SK-N-SH (cell line): ENCODE measurements around the gene CYP11A1. TPM values are rescaled to one million over a fixed set of nuclear protein-coding genes. Genes with fewer than 3 reads are reported as not detected.

Source experiments
- CTCF ChIA-PET: fragments of 300-600, 350-600 bp; formaldehyde crosslinking; extraction: SDS; loops from one replicate; lab custom pipeline; 2021; lab: Yijun Ruan, JAX
- POLR2A ChIA-PET: fragments of 350-600 bp; sonication (Branson Sonifier 250); formaldehyde crosslinking; extraction: SDS; loops from one replicate; lab custom pipeline; 2020; ENCODE audit warnings: antibody characterized with exemption, inconsistent platforms; lab: Yijun Ruan, JAX
- DNase-seq: peaks from one replicate; pipeline ENCODE4 v3.0.0; 2012
- H2AFZ ChIP-seq: fragments of 200-600 bp; sonication (generic); 2 replicates; pipeline ENCODE4 v1.8.1; 2016; ENCODE audit warnings: antibody characterized with exemption, mild to moderate bottlenecking, low read depth
- H3F3A ChIP-seq: fragments of 200-600 bp; sonication (generic); replicated peaks from 2 replicates; pipeline ENCODE3; 2016; ENCODE audit warnings: antibody characterized with exemption, mild to moderate bottlenecking; ENCODE audit not compliant: insufficient read depth
- H3K27ac ChIP-seq, 2 experiments: fragments of 200-500 bp in 1 of 2; fragments of 200-600 bp in 1 of 2; sonication (Bioruptor generic) in 1 of 2; sonication (generic), shearing (Covaris generic) in 1 of 2; 2 replicates each; pipeline versions ENCODE4 v1.5.1 to v1.6.1; 2014 to 2016; ENCODE audit warnings: low read depth in 2 of 2, inconsistent platforms in 1 of 2, low read length in 1 of 2, mild to moderate bottlenecking in 1 of 2, mixed read lengths in 1 of 2
- H3K27me3 ChIP-seq: fragments of 200-600 bp; sonication (generic), shearing (Covaris generic); 2 replicates; pipeline ENCODE4 v1.6.1; 2016; ENCODE audit warnings: mixed run types; ENCODE audit not compliant: insufficient read depth
- H3K36me3 ChIP-seq, 2 experiments: fragments of 200-500 bp in 1 of 2; fragments of 200-600 bp in 1 of 2; sonication (Bioruptor generic) in 1 of 2; sonication (generic) in 1 of 2; replicated peaks in 1 of 2; 2 replicates each; pipeline versions ENCODE3 to v1.5.1; 2014 to 2016; ENCODE audit warnings: low read length in 1 of 2, mild to moderate bottlenecking in 1 of 2; ENCODE audit not compliant: insufficient read depth in 2 of 2, control insufficient read depth in 1 of 2
- H3K4me1 ChIP-seq, 2 experiments: fragments of 200-500 bp in 1 of 2; fragments of 200-600 bp in 1 of 2; sonication (Bioruptor generic) in 1 of 2; sonication (generic), shearing (Covaris generic) in 1 of 2; 2 replicates each; pipeline versions ENCODE4 v1.5.1 to v1.6.1; 2014 to 2016; ENCODE audit warnings: low read depth in 1 of 2, low read length in 1 of 2, mixed run types in 1 of 2; ENCODE audit not compliant: insufficient read depth in 2 of 2, control insufficient read depth in 1 of 2
- H3K4me2 ChIP-seq: fragments of 200-600 bp; sonication (generic), shearing (Covaris generic); 2 replicates; pipeline ENCODE4 v1.6.1; 2017; ENCODE audit warnings: mixed run types
- H3K4me3 ChIP-seq, 2 experiments: fragments of 200-500 bp in 1 of 2; fragments of 200-600 bp in 1 of 2; sonication (Bioruptor generic) in 1 of 2; sonication (generic), shearing (Covaris generic) in 1 of 2; 2 replicates each; pipeline versions ENCODE4 v1.5.1 to v1.8.1; 2014 to 2016; ENCODE audit warnings: low read depth in 2 of 2, inconsistent platforms in 1 of 2, low read length in 1 of 2, mild to moderate bottlenecking in 1 of 2, mixed read lengths in 1 of 2, moderate library complexity in 1 of 2
- H3K79me2 ChIP-seq: fragments of 200-600 bp; sonication (generic); 2 replicates; pipeline ENCODE4 v1.8.1; 2017; ENCODE audit warnings: mild to moderate bottlenecking; ENCODE audit not compliant: insufficient read depth
- H3K9ac ChIP-seq: fragments of 200-600 bp; sonication (generic); 2 replicates; pipeline ENCODE4 v1.6.1; 2017; ENCODE audit warnings: mixed run types
- H3K9me2 ChIP-seq: fragments of 200-600 bp; sonication (generic); 2 replicates; pipeline ENCODE4 v1.6.1; 2017; ENCODE audit warnings: mixed run types
- H3K9me3 ChIP-seq: fragments of 200-600 bp; sonication (generic); 2 replicates; pipeline ENCODE4 v1.6.1; 2017; ENCODE audit warnings: mixed run types, mild to moderate bottlenecking, moderate library complexity
- H4K20me1 ChIP-seq: fragments of 200-600 bp; sonication (generic); 2 replicates; pipeline ENCODE4 v1.6.1; 2017; ENCODE audit warnings: mild to moderate bottlenecking, mixed run types; ENCODE audit not compliant: insufficient read depth
- CHD2 ChIP-seq: fragments of 150-350 bp; IDR thresholded peaks from 2 replicates; pipeline ENCODE4 v1.6.1; 2018; ENCODE audit warnings: low read length; ENCODE audit not compliant: partially characterized antibody
- ELF1 ChIP-seq: IDR thresholded peaks from 2 replicates; pipeline ENCODE4 v1.4.0; 2012
- EP300 ChIP-seq, 2 experiments: IDR thresholded peaks; 2 replicates each; pipeline versions ENCODE4 v1.4.0 to v1.6.1; 2012; ENCODE audit warnings: borderline replicate concordance in 1 of 2, low read depth in 1 of 2, low read length in 1 of 2
- FOXJ3 ChIP-seq: sonication (generic); formaldehyde crosslinking; IDR thresholded peaks from 2 replicates; pipeline ENCODE4 v1.5.1; 2020; ENCODE audit warnings: mild to moderate bottlenecking, missing genetic modification reagents
- JUND ChIP-seq: IDR thresholded peaks from 2 replicates; pipeline ENCODE4 v1.4.0; 2012
- MEF2A ChIP-seq: IDR thresholded peaks from 2 replicates; pipeline ENCODE4 v1.4.0; 2012; ENCODE audit warnings: low read depth, borderline replicate concordance
- MXI1 ChIP-seq: IDR thresholded peaks from 2 replicates; pipeline ENCODE4 v1.6.1; 2012; ENCODE audit warnings: mild to moderate bottlenecking, low read depth, low read length, improper control_type of control experiment
- RAD21 ChIP-seq: IDR thresholded peaks from 2 replicates; pipeline ENCODE4 v1.6.1; 2012; ENCODE audit warnings: mild to moderate bottlenecking, low read length
- RCOR1 ChIP-seq: fragments of 150-350 bp; IDR thresholded peaks from 2 replicates; pipeline ENCODE4 v1.6.1; 2017; ENCODE audit warnings: antibody characterized with exemption, low read length
- RXRA ChIP-seq: IDR thresholded peaks from 2 replicates; pipeline ENCODE4 v1.4.0; 2012; ENCODE audit warnings: low read depth, mild to moderate bottlenecking, borderline replicate concordance
- SIN3A ChIP-seq: IDR thresholded peaks from 2 replicates; pipeline ENCODE4 v1.6.1; 2012; ENCODE audit warnings: low read depth, mild to moderate bottlenecking, low read length, moderate library complexity, borderline replicate concordance
- TAF1 ChIP-seq: IDR thresholded peaks from 2 replicates; pipeline ENCODE4 v1.6.1; 2012; ENCODE audit warnings: low read depth, mild to moderate bottlenecking, low read length, moderate library complexity, borderline replicate concordance
- TEAD4 ChIP-seq: IDR thresholded peaks from 2 replicates; pipeline ENCODE4 v1.4.0; 2012; ENCODE audit warnings: mild to moderate bottlenecking, borderline replicate concordance; ENCODE audit not compliant: insufficient read depth
- USF1 ChIP-seq: IDR thresholded peaks from 2 replicates; pipeline ENCODE4 v1.4.0; 2012; ENCODE audit warnings: low read depth, borderline replicate concordance
- WGBS: methylation state at CpG from one replicate; pipeline ENCODE4 v1.1.6; 2017; ENCODE audit warnings: low lambda C conversion rate; 5-methylcytosine and 5-hydroxymethylcytosine counted together
- polyA plus RNA-seq, 3 experiments: library from polyadenylated mRNA; depleted of rRNA; stranded (reverse); fragments of >200 nt; gene quantifications; 2 replicates each; pipeline ENCODE4 v1.2.3, GENCODE V29; 2012

Gene CYP11A1
- polyA plus RNA-seq, 1 of the 3 experiments (the other 2 are of a cell fraction): 0.08 TPM

DNA sequence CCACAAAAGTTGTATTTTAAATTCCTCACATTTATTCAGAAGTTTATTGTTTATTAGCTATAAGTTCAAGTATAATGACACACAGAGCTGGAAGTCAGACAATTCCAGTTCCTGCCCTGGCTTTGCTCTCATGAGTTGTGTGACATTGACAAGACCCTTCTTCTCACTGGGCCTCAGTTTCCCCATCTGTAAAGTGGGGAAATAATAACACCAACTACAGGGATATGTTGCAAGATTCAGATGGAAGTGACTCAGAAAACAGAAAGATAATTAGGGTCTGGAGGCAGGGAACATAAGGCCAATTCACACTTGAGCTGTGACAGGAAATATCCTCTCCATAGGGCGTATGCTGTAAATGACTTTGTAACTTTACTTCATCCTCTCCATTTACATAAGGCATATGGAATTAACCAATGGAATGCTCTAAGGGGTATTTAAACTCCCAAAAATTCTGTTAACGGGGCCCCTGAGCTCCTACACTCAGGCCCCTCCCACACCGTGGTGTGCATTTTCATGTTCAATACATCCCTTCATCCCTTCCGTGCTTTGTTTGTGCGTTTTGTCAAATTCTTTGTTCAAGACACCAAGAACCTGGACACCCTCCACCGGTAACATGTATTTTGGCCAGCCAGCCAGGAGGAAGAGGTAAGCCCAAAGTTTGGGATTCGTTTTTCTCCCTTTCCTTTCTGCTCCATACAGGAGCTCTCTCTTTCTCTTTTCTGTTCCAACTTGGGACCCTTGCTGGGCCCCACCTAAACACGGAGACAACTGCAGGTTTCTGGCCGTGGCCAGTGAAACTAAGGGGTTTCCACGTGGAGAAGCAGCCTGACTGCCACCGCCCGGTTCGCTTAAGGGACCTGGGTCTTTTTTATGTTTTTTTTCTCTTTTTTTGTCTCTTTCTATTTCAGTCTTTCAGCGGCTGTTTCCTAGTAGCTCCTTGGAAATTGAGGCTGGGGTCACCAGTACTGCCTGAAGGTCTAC, 16.9 kb downstream of the CYP11A1 start:
- Histone ChIP-seq H3K36me3 (no peaks in the 10 kb centered on the region), H3K4me2 (no peak overlapping the region), H3K4me3 (no peak overlapping the region), H3K9ac (no peak overlapping the region), H3K79me2 (no peaks in the 10 kb centered on the region)
- CTCF ChIA-PET: interaction anchor here (0.9 to 1.9 kb wide), 5 partner anchors 22 to 355 kb away, joined by 3 to 4 read pairs (median 3); no protein-coding TSS in a partner anchor
- WGBS: 70% methylated on average over 14 of the region's 14 CpGs
- TF ChIP-seq FOXJ3 (CRISPR knock-in tag): no peak
- TF ChIP-seq ELF1: no peak
- TF ChIP-seq, all 33 proteins: peak for 0
- H3K27me3 ChIP-seq: peaks cover 14% of the 10 kb centered on the region; the same call in 1 of the 2 replicates
- H2AFZ ChIP-seq: no peak overlapping the region
- POLR2A ChIA-PET: no interaction called here
- no peaks in the 10 kb centered on the region for H3F3A ChIP-seq
- H4K20me1 ChIP-seq: no peaks in the 10 kb centered on the region
- H3K27ac ChIP-seq: no peak overlapping the region
- no peaks in the 10 kb centered on the region for H3K9me2 ChIP-seq
- DNase-seq: no peak
- no peaks in the 10 kb centered on the region; the same call in 1 of the 2 replicates for H3K9me3 ChIP-seq
- no peaks in the 10 kb centered on the region for H3K4me1 ChIP-seq

GRCh38 chr15:74349241-74349778, 18.1 kb downstream of the CYP11A1 start:
- no peak overlapping the region for H3K9ac ChIP-seq
- ChIA-PET CTCF (interaction anchor here (2.2 kb wide), 1 partner anchor 25 kb away, joined by 7 read pairs; no protein-coding TSS in a partner anchor), POLR2A (no interaction called here)
- H3K4me2 ChIP-seq: no peak overlapping the region
- no peaks in the 10 kb centered on the region; the same call in 1 of the 2 replicates for H3K9me3 ChIP-seq
- DNase-seq: no peak
- H3K27me3 ChIP-seq: peaks cover 11% of the 10 kb centered on the region; the same call in 1 of the 2 replicates
- TF ChIP-seq MEF2A (no peak), TEAD4 (no peak), JUND (no peak), FOXJ3 (CRISPR knock-in tag) (no peak), EP300 (IDR thresholded peaks at IDR 0.05; ENCODE audit: borderline replicate concordance in 1 of 2, low read depth in 1 of 2, low read length in 1 of 2) (no peak), ELF1 (no peak), CHD2 (no peak), MXI1 (no peak), RCOR1 (no peak), USF1 (no peak), TAF1 (no peak), SIN3A (no peak), RAD21 (no peak), RXRA (no peak)
- no peak overlapping the region for H2AFZ ChIP-seq
- no peaks in the 10 kb centered on the region for H3K79me2 ChIP-seq
- no peaks in the 10 kb centered on the region for H4K20me1 ChIP-seq
- 86% methylated on average over 3 of the region's 3 CpGs for WGBS
- no peak overlapping the region for H3K4me3 ChIP-seq
- no peaks in the 10 kb centered on the region for H3K36me3 ChIP-seq
- no peaks in the 10 kb centered on the region for H3K4me1 ChIP-seq
- H3F3A ChIP-seq: no peaks in the 10 kb centered on the region
- no peak overlapping the region for H3K27ac ChIP-seq
- H3K9me2 ChIP-seq: no peaks in the 10 kb centered on the region
